HepG2 (cell line): ENCODE results near the gene TRIM59. TPM values are rescaled to one million over a fixed set of nuclear protein-coding genes. Genes with fewer than 3 reads are reported as not detected.

Source experiments
- ATF1 ChIP-seq: IDR thresholded peaks from 2 replicates; pipeline ENCODE4 v1.6.1; 2016; ENCODE audit warnings: mild to moderate bottlenecking, control low read depth
- EED ChIP-seq: sonication (generic); formaldehyde crosslinking; IDR thresholded peaks from 2 replicates; pipeline ENCODE4 v1.5.0; 2020; ENCODE audit warnings: mild to moderate bottlenecking, missing genetic modification reagents
- HDAC2 ChIP-seq: sonication (generic); formaldehyde crosslinking; IDR thresholded peaks from 2 replicates; pipeline ENCODE4 v1.4.0; 2020; ENCODE audit warnings: missing genetic modification reagents
- HMGA1 ChIP-seq: sonication (generic); formaldehyde crosslinking; conservative IDR thresholded peaks from 2 replicates; pipeline ENCODE4 v1.4.0; 2020; ENCODE audit warnings: missing genetic modification reagents
- HOXA9 ChIP-seq: sonication (generic); formaldehyde crosslinking; IDR thresholded peaks from 2 replicates; pipeline ENCODE4 v1.8.1; 2022; ENCODE audit warnings: missing genetic modification reagents, mild to moderate bottlenecking, moderate library complexity, borderline replicate concordance
- ISL2 ChIP-seq: sonication (generic); formaldehyde crosslinking; IDR thresholded peaks from 2 replicates; pipeline ENCODE4 v1.5.0; 2020; ENCODE audit warnings: missing genetic modification reagents
- KAT7 ChIP-seq: IDR thresholded peaks from 2 replicates; pipeline ENCODE4 v1.6.1; 2018; ENCODE audit warnings: borderline replicate concordance, missing compliant biosample characterization
- MTA3 ChIP-seq: sonication (generic); formaldehyde crosslinking; IDR thresholded peaks from 2 replicates; pipeline ENCODE4 v1.4.0; 2020; ENCODE audit warnings: missing genetic modification reagents
- NBN ChIP-seq: fragments of 450-650 bp; conservative IDR thresholded peaks from 2 replicates; pipeline ENCODE4 v1.6.1; 2017
- NFKBIZ ChIP-seq: IDR thresholded peaks from 2 replicates; pipeline ENCODE4 v1.6.1; 2018; ENCODE audit warnings: missing genetic modification reagents, missing compliant biosample characterization
- PAWR ChIP-seq: sonication (generic); formaldehyde crosslinking; IDR thresholded peaks from 2 replicates; pipeline ENCODE4 v1.4.0; 2020; ENCODE audit warnings: missing genetic modification reagents, mild to moderate bottlenecking, borderline replicate concordance
- POGZ ChIP-seq: sonication (generic); formaldehyde crosslinking; IDR thresholded peaks from 2 replicates; pipeline ENCODE4 v1.4.0; 2020; ENCODE audit warnings: mild to moderate bottlenecking, missing genetic modification reagents
- POLR2AphosphoS5 ChIP-seq: IDR thresholded peaks from 2 replicates; pipeline ENCODE4 v1.6.1; 2012; ENCODE audit warnings: low read depth, low read length
- RBAK ChIP-seq: sonication (generic); formaldehyde crosslinking; IDR thresholded peaks from 2 replicates; pipeline ENCODE4 v1.5.1; 2020; ENCODE audit warnings: mild to moderate bottlenecking, missing genetic modification reagents
- SIX4 ChIP-seq: sonication (generic); formaldehyde crosslinking; IDR thresholded peaks from 2 replicates; pipeline ENCODE4 v1.4.0; 2020; ENCODE audit warnings: missing genetic modification reagents
- TCF12 ChIP-seq, 2 experiments: fragments of 450-650 bp in 1 of 2; sonication (generic) in 1 of 2; formaldehyde crosslinking in 1 of 2; IDR thresholded peaks; 2 replicates each; pipeline versions ENCODE4 v1.6.1 to v1.8.0; 2017 to 2022; ENCODE audit warnings: antibody characterized with exemption in 1 of 2, mild to moderate bottlenecking in 1 of 2, missing genetic modification reagents in 1 of 2, moderate library complexity in 1 of 2
- TMF1 ChIP-seq: sonication (generic); formaldehyde crosslinking; IDR thresholded peaks from 2 replicates; pipeline ENCODE4 v1.8.1; 2022; ENCODE audit warnings: low read depth, missing genetic modification reagents
- YY1 ChIP-seq: IDR thresholded peaks from 2 replicates; pipeline ENCODE4 v1.6.1; 2011; ENCODE audit warnings: low read length, low read depth, moderate library complexity, mild to moderate bottlenecking; ENCODE audit not compliant: insufficient read depth, insufficient replicate concordance
- ZBTB7B ChIP-seq: sonication (generic); formaldehyde crosslinking; IDR thresholded peaks from 2 replicates; pipeline ENCODE4 v1.4.0; 2020; ENCODE audit warnings: missing genetic modification reagents
- ZNF136 ChIP-seq: sonication (generic); formaldehyde crosslinking; IDR thresholded peaks from 2 replicates; pipeline ENCODE4 v1.8.1; 2022; ENCODE audit warnings: low read depth, mild to moderate bottlenecking, moderate library complexity, missing genetic modification reagents
- ZNF292 ChIP-seq: sonication (generic); formaldehyde crosslinking; IDR thresholded peaks from 2 replicates; pipeline ENCODE4 v1.8.1; 2022; ENCODE audit warnings: mild to moderate bottlenecking, low read depth, missing genetic modification reagents, borderline replicate concordance
- polyA plus RNA-seq, 8 experiments: library from polyadenylated mRNA; depleted of rRNA in 3 of 8; stranded (reverse) in 7 of 8; unstranded in 1 of 8; fragments of >200 nt; fragmentation: Illumina TruSeq in 4 of 8; extraction: Trizol in 4 of 8; gene quantifications; 2 replicates each; pipeline versions ENCODE4 v1.2.1 to v1.2.3, GENCODE V29; 2011 to 2016; ENCODE audit warnings: low read depth in 4 of 8, missing spikeins in 1 of 8, mixed read lengths in 1 of 8; ENCODE audit not compliant: insufficient read depth in 1 of 8
- total RNA-seq, 5 experiments: library from RNA; depleted of rRNA; stranded (reverse); fragments of >200 nt; fragmentation: Illumina TruSeq; extraction: Trizol; gene quantifications; 2 replicates each; pipeline ENCODE4 v1.2.3, GENCODE V29; 2016; ENCODE audit warnings: low read depth in 1 of 5
- TF ChIP-seq, protein P1 (sequence below): sonication (generic); formaldehyde crosslinking; IDR thresholded peaks from 2 replicates; pipeline ENCODE4 v1.4.0; 2020; ENCODE audit warnings: low read depth, mild to moderate bottlenecking, missing genetic modification reagents
- TF ChIP-seq, protein P2 (sequence below): sonication (generic); formaldehyde crosslinking; IDR thresholded peaks from 2 replicates; pipeline ENCODE4 v1.5.0; 2020; ENCODE audit warnings: mild to moderate bottlenecking, missing genetic modification reagents
- TF ChIP-seq, protein P3 (sequence below): sonication (generic); formaldehyde crosslinking; IDR thresholded peaks from 2 replicates; pipeline ENCODE4 v1.9.0; 2021; ENCODE audit warnings: missing genetic modification reagents, borderline replicate concordance
- TF ChIP-seq, protein P4 (sequence below): sonication (generic); formaldehyde crosslinking; IDR thresholded peaks from 2 replicates; pipeline ENCODE4 v1.5.1; 2020; ENCODE audit warnings: mild to moderate bottlenecking, missing genetic modification reagents, moderate library complexity

The TRIM59 gene
- total and polyA plus RNA-seq, 2 of the 13 experiments (the other 11 are each of a cell fraction or from before 2014, with no cell fraction given), result 1.3 to 3.2 TPM

DNA sequence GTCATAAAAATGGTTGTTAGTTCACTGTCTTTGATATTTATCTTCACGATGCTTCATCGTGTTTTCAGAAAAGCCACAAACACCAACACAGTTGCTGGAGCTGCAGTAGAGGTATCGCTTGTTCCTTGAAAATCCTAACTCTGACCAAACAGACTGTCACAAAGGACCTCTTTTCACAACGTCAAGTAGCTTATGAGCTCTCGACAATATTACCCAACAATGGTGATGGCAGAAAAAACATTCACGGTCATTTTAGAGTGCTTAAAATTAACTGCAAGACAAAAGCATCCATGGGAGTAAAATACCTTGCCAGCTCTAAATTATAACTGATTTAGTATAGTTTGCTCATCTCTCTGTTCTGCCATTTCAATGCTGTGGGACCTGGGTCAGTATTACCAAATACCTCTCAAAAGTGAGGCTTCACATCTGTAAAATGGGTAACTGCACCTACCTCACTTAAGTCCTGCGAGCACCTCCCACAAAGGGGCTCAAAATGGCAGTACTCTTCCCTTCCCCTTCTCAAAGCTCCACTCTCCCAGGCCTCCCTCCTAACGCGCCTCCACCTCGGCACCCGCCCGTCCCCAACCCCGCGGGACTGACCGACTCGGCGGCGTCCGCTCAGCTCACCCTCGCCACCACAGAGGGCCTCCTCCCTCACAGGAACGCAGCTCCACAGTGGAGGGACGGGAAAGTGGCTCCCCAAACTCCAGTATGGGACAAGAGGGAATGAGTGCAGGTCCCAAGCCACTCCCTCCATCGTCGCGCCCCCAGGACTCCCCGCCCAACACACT is 546 bp downstream of the TRIM59 start (continued):
- TF ChIP-seq, protein P1, sequence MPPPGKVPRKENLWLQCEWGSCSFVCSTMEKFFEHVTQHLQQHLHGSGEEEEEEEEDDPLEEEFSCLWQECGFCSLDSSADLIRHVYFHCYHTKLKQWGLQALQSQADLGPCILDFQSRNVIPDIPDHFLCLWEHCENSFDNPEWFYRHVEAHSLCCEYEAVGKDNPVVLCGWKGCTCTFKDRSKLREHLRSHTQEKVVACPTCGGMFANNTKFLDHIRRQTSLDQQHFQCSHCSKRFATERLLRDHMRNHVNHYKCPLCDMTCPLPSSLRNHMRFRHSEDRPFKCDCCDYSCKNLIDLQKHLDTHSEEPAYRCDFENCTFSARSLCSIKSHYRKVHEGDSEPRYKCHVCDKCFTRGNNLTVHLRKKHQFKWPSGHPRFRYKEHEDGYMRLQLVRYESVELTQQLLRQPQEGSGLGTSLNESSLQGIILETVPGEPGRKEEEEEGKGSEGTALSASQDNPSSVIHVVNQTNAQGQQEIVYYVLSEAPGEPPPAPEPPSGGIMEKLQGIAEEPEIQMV (CRISPR knock-in tag), result no peak
- TF ChIP-seq NBN, result no peak
- no peak for TF ChIP-seq MTA3 (CRISPR knock-in tag)
- no peak for TF ChIP-seq ZBTB7B (CRISPR knock-in tag)
- no peak for TF ChIP-seq HDAC2 (CRISPR knock-in tag)
- no peak for TF ChIP-seq PAWR
- TF ChIP-seq RBAK (CRISPR knock-in tag), result no peak
- TF ChIP-seq TCF12 (IDR thresholded peaks at IDR 0.05), result no peak
- no peak for TF ChIP-seq TCF12 (CRISPR knock-in tag; IDR thresholded peaks at IDR 0.05)
- TF ChIP-seq, protein P2, sequence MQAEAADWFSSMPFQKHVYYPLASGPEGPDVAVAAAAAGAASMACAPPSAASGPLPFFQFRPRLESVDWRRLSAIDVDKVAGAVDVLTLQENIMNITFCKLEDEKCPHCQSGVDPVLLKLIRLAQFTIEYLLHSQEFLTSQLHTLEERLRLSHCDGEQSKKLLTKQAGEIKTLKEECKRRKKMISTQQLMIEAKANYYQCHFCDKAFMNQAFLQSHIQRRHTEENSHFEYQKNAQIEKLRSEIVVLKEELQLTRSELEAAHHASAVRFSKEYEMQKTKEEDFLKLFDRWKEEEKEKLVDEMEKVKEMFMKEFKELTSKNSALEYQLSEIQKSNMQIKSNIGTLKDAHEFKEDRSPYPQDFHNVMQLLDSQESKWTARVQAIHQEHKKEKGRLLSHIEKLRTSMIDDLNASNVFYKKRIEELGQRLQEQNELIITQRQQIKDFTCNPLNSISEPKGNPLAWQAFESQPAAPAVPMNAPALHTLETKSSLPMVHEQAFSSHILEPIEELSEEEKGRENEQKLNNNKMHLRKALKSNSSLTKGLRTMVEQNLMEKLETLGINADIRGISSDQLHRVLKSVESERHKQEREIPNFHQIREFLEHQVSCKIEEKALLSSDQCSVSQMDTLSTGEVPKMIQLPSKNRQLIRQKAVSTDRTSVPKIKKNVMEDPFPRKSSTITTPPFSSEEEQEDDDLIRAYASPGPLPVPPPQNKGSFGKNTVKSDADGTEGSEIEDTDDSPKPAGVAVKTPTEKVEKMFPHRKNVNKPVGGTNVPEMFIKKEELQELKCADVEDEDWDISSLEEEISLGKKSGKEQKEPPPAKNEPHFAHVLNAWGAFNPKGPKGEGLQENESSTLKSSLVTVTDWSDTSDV (CRISPR knock-in tag), result no peak
- TF ChIP-seq YY1, result no peak
- TF ChIP-seq TMF1 (CRISPR knock-in tag), result 0 out of 2 replicates have a peak, but pooled peaks have one; percentile 51
- TF ChIP-seq SIX4 (CRISPR knock-in tag), result no peak
- TF ChIP-seq HOXA9 (CRISPR knock-in tag), result no peak
- TF ChIP-seq HMGA1 (CRISPR knock-in tag), result no peak
- TF ChIP-seq, protein P3, sequence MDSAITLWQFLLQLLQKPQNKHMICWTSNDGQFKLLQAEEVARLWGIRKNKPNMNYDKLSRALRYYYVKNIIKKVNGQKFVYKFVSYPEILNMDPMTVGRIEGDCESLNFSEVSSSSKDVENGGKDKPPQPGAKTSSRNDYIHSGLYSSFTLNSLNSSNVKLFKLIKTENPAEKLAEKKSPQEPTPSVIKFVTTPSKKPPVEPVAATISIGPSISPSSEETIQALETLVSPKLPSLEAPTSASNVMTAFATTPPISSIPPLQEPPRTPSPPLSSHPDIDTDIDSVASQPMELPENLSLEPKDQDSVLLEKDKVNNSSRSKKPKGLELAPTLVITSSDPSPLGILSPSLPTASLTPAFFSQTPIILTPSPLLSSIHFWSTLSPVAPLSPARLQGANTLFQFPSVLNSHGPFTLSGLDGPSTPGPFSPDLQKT (CRISPR knock-in tag), result no peak
- TF ChIP-seq NFKBIZ (CRISPR knock-in tag), result no peak
- TF ChIP-seq ATF1 (CRISPR knock-in tag), result no peak
- TF ChIP-seq, protein P4, sequence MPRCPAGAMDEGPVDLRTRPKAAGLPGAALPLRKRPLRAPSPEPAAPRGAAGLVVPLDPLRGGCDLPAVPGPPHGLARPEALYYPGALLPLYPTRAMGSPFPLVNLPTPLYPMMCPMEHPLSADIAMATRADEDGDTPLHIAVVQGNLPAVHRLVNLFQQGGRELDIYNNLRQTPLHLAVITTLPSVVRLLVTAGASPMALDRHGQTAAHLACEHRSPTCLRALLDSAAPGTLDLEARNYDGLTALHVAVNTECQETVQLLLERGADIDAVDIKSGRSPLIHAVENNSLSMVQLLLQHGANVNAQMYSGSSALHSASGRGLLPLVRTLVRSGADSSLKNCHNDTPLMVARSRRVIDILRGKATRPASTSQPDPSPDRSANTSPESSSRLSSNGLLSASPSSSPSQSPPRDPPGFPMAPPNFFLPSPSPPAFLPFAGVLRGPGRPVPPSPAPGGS, result no peak
- TF ChIP-seq POGZ, result no peak; the same call in 1 of the 2 replicates
- no peak; the same call in 1 of the 2 replicates for TF ChIP-seq EED (CRISPR knock-in tag)
- no peak for TF ChIP-seq ZNF292
- TF ChIP-seq ISL2, result no peak
- no peak for TF ChIP-seq ZNF136 (CRISPR knock-in tag)
- TF ChIP-seq KAT7 (CRISPR knock-in tag), result 0 out of 2 replicates have a peak, but pooled peaks have one; percentile 39
- no peak for TF ChIP-seq POLR2AphosphoS5
